ENCODE measurements around the gene PCNX2.

The PCNX2 gene

DNA sequence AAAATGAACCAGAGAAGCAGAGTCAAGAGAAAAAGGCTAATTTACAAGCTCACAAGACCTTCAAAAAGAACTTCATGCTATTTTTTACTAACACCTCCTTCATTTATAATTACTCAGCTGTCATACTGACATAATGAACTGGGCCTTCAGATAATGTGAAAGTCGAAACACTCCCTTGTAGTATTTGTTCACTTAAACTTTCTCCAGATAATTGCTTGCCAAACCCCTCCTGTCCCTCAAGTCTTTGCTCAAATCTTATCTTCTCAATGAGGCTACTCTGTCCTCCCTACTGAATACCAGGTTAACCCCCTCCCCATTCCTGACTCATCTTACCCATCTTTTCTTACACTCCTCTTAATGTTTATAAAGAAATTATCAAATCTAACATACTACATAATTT, 20.9 kb upstream of the PCNX2 start:
- DNase-seq: no peak

DNA sequence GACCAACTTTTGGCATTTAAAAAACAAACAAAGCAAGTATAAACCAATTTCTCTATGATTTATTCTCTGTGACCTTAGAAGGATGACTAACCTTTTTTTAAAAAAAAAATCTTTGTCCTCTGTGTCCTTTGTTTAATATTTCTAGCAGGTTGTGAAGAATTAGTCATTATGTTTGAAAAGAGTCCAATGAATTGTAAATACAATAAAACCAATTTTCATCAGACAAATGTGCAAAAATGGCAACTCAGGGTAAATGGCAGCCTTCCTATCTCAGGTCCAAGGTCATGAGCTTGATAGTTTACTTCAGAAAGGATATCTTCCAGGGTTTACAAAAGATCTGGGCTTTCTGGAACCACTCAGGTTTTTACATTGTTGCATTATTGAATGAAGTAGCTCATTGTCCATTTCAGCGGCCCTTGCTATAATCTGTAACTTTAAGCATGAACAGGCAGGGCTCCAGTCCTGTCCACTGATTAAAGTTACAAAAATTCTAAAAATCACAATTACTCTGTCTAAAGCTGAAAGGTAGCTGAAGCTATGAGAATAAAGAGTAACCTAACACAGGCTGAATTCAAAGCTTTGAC, 20.3 kb upstream of the PCNX2 start:
- DNase-seq: no peak

DNA sequence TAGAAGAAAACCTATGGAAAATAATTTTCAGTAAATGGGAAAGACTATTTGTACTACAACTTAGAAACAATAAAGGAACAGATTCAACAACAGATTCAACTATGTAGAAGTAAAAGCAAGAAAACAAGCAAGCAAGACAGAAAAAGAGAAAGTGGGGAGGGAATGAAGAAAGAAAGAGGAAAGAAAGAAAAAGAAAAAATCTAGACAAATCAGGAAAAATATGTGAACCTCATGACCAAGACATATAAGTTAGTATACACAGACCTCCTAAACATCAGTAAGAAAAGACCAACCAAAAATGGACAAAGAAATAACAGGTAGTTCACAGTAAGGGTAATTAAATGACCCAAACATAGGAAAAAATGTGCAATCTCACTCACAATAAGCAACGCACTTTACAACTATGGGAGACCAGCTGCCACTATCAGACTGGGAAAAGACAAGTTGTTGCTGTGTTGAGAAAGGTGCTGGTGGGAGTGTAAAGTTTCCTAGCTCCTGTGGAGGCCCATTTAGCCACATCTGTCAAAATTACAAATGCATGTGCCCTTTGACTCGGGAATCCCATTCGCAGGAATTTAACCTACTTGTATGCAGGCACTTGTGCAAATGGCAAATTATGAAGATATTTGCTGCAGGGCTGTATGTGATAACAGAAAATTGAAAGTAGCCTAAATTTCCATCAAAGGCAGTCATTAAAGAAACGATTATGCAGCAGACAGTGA, 18.1 kb upstream of the PCNX2 start:
- no peak for DNase-seq

DNA sequence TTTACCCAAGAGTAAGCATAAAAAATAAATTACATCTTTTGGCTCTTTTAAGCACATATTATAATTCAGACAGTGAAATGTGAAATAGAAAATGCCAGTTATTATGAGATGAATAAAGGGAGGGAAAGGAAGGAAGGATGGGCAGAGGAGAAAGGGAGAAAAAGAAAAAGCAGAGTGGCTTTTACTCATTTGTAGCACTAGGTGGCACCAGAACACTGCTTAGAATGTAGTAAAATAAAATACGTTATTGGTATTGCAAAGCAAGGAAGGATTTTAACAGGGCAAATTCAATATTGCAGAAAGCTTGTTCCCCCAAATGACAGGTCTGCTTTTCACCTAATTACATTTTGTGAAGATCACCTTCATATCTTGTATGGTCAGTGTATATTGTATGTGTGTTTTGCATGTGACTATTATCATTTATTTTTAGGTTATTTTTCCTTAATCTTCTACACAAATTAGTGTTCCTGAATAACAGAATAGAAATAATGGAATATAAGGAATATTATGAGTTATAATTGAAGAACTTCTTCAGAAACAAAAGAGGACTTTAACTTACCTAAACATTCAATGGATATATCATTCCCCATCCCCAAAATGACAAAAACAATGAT, 9.1 kb upstream of the PCNX2 start:
- DNase-seq: peak; percentile 20

DNA sequence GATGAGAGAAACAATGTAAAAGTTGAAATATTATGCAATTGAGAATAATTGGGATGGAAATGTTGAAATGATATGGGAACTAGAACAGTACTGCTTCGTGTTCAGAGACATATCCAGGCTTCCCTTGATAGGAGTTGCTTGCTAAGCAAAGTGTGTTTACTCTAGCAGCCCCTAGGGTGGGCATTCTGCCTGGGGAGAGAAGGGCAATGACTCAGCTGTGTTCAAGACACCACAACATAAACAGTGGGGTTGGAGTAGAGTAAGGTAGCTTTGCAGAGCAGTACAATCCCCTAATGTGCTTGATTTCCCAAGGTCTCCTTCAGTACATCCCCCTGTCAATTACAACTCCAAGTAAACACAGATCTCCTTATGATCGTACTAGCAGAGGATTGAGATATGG, 4.8 kb upstream of the PCNX2 start:
- DNase-seq: peak; percentile 6

DNA sequence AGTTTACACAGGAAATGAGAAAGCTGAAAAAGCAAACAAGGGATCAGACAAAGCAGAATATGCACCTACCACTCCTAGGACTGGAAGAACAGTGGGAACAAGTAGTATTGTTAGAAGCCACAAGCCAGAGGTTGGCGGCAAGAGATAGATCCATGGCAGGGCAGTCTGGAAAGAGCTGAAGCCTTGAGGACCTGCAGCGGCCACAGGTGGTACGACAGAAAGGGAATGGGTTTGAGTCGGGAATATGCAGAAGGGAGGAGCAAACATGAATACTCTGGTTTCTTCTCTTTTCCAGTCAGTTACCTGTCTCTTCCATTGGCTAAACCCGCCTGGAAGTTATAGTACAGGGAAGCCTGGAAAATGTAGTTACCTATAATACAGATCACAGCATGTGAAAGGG, 3.9 kb upstream of the PCNX2 start:
- DNase-seq: no peak

DNA sequence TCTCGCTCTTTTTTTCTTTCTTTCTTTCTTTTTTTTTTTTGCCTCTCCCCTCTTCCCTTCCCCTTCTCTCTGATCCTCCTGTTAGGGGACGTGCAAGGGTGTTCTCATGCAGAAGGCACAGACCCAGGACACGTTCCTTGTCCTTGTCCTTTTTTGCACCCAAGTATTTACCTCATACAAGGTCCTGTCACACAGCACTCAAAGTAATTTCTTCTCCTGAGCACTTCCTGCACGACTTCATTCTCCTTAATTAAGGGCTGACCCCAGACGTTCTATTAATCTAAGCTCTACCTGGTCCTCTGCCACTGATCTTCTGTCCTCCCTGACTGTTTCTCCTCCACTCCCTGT, 424 bp upstream of the PCNX2 start:
- no peak for DNase-seq

DNA sequence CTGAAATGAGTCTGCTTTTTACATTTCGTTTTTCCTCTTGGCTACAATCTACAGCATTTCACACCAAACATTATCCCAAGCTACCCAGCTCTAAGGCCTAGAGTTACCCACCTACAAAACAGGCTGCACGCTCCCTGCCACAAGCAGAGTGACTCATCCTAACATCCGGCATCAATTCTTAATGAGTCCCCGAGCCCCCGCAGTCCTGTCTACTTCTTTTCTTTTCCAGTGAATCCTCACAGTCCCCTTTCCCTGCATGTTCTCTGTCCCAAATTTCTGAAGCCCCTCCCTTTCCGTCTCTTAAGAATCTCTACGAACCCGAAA, 650 bp downstream of the PCNX2 start:
- peak; percentile 71 for DNase-seq

DNA sequence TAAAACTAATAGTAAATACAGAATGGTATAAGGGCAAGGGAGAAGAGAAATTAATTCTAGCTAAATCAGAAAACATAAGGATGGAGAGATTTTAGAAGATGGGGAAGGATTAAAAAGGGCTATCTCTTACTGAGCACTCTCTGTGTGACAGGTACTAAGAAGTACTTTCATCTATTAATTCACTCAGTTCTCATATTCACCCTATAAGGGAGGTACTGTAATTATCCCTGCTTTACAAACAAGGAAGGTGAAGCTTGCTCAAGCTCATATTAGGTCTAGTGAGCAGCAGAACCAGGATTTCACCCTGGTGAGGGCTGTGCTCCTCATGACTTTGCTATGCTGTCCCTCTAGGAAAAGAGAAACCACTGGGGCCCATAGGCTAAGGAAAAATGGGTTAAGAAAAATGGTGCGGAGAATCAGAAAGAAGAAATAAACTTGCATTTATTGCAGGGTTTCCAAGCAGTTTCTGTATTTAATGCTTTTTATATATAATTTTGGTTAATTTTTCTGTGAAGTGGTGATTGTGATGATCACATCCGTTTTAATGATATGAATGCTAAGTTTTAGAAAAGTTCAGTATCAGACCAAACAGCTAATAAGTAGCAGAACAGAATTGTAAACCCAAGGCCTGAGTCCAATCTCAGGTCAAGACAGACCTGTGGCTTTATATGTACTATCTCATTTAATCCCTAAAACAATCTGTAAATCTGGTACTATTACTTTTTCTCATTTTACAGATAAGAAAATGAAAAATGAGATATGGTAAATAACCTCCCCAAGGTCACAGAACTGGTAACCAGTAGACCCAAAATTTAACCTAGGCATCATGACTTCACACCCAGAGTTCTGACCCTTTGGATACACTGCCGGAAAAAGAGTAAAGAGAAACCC, 1.7 kb downstream of the PCNX2 start:
- peak; percentile 10 for DNase-seq

DNA sequence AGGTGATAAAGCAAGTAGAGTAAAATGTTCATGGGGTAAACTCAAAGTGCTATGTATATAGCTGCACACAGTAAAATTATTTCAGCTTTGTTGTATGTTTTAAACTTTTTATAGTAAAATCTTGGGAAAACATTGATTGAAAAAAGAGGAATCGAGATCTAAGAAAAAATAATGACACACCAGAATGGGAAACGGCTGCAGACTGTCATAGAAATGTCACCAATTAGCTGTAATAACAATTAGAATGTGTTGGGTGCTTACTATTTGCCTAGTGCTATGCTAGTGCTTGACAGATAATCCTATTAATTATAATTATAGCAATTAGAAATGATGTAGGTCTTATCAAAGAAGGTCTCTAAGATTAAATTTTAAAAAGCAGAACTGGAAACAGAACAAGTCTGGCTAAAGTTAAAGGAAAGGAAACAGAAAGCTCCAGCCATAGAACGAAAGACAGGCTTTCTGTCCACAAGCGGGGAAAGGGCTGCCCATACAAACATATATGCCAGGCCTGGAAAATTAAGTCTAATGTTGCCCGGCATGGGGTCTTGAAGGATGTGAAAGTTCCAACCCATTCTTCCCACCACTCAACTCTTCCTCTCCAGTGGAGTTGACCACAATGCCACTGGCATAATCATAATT, 5.0 kb downstream of the PCNX2 start:
- no peak for DNase-seq

DNA sequence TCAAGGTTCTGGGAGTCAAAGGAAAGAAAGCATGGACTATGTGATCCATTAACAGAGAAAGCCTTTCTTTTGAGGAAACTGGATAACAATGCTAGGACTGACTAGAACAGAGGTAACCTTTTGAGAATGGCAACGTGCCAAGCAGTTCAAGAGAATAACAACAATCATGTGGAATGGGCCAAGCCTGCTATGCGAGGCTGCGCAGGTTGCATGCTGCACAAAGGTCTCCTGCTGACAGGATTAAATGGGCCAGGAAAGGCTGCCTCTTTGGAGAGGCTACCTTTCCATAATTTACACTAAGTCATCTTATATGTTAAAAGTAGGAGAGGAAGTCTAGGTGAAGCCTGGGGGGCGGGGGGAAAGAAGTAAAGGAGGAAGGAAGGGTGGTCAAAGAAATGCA, 5.8 kb downstream of the PCNX2 start:
- no peak for DNase-seq

DNA sequence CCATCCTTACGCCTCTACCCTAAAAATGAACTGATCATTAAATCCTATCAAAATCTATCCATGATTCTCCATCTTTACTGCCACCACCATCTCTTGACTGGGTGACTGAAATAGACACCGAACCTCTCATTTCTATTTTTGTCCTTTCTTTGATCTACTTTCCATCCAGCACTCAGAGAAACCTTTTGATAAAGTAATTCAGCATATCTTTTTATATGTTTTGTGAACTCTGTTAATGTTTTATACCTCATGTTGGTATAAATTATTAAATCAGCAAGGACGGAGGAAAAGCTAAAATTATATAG, 13.0 kb downstream of the PCNX2 start:
- DNase-seq: no peak

DNA sequence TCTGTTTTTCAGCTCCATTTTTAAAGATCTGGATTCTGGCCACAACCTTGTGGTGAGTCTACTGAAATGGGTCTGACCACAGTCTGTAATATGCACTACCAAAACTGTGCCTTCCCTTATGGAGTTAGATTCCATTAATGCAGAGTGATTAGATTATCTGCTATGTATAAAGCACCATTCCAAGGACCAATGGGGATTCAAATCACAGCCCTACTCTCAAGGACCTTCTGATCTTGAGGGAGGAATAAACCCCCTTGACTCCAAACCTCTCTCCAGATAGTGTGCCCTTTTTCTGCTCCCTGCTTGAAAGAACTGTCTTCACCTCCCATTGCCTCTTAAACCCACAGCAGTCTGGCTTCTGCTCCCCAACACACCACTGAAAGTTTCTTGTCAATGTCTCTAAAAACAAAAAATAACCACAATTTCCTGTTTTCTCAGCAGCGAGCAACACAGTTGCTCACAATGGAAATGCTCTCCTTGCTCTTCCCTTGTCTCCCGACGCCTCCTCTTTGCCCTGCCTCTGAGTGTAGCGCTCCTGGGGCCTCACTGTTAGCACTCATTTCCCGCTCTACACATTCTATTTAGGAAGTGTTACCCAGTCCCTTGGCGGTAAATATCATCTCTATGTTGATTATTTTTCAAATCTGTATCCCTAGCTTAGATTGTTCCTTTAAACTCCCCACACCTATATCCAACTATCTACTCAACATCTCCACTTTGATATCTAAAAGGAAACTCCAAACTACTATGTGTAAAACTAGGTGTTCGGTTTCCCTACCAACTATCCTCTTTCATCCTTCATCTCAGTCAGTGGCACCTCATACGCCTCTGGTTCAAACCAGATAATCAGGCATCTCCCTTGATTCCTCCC, 13.6 kb downstream of the PCNX2 start:
- peak; percentile 69 for DNase-seq

DNA sequence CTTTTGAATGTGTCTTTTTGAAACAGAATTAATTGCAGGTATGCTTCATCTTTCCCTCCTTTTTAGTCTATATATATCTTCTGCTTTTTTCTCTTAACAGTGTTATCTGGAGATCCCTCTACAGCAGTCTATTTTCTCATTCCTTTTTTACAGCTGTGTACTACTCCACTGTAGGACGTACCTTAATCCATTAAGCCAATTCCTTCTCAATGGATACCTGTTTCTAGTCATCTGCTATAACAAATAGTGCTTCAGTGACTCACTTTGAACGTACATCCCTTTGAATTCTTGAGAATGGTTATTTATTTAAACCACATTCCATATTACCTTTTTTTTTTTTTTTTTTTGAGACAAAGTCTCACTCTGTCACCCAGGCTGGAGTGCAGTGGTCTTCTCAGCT, 15.6 kb downstream of the PCNX2 start:
- DNase-seq: no peak

DNA sequence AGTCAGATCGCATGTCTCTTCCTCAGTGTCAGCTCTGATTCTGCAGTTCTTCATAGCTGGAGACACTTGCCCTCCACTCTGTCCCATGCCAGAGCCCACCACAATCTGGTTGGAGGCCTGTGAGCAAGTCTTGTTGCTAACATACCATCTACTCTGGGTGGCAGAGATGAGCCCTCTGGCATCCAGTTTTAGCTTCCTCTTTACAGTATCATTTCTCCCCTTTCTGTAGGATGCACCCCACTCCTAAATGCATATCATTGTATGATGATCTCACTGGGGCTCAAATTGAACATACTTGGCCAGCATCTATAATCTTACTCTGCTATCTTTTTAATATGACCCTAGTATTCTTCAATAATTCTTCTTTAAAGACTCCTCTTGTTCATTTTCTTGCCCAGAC, 16.9 kb downstream of the PCNX2 start:
- no peak for DNase-seq

DNA sequence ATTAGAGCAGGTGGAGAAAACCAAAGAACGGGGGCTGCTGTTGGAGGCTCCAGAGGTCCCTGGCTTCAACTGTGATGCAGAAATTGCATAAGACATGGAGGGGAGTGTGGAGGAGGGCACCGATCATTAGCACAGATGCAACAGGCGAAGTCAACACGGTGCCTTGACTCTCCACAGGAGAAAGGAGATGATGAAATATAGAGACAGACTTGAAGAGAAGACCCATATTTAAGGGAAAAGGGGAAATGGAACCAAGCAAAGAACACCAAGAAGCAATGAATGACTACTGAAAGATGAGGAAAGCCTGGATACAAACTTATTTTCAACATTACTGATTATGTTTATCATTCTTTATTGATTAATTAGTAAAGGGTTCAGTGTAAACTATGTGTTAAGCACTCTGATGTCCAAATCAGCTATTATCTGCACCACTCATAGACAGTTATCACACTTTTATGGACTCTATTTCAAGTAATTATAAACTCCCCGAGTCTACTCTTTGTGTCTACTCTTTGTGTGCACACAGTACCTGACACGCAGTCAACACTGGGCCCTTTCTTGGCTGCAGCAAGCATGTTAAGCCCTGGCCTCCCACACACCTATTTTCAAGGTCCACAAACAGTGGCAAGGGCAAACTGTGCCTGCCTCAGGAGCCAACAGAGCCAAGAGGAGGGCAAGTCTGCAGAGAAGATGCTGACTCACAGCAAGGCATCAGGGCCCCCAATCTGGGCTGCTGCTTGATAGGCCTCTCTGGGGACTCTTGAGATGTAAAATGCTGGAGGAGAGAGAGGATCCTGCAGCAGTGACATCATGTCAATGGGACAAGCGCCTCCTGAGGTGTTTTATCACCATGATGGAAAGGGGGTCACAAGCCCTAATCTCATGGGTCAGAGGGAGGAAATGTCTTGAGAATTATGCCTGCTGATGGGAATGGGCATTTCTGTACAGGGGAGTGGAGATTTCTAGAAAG, 17.6 kb downstream of the PCNX2 start:
- no peak for DNase-seq

DNA sequence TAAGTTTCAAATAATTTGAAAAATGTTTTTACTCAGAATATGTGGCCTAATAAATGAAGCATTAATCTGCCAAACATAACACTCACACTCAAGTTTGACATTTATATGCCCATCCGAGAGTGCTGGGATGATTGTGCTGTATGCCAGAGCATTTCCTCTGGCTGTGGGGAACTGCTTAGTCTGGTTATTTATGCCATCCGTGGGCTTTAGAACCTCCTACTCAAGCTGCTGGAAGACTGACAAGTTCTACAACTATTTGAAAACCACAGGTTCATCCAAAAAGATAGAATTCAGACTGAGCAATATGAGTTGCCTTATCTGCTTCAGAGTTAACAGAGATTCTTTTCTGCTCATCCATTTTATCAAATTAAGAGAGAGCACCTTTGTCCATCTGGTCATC, 25.9 kb downstream of the PCNX2 start:
- DNase-seq: peak; percentile 45

DNA sequence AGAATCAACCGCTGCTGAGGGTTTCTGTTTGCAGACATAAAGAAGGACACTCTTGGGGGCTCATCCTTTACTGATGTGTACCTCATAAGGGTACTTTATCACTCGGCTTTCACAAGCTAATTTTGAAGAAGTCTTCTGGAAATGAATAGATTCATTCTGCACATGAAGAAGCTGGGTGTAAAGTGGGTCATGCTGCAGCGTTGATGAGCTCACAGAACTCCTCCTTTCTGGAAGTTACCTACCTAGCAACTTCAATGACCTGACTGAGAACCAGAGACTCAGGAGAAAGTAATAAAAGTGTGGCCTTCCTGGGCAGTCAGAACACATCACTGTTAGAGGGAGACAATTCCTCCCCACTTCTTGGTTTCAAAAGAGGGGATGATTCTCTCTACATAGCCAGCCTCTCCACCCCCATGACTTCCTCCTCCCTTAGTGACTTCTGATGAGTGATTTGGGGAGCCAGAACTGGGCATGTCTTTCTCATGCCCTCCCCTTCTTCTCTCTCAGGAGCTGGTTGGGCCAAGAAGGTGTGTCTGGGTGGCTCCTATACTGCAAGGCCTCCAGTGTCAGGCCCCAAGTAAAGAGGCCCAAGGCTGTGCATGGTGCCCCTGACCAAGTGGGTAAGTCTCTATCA, 27.0 kb downstream of the PCNX2 start:
- no peak for DNase-seq

DNA sequence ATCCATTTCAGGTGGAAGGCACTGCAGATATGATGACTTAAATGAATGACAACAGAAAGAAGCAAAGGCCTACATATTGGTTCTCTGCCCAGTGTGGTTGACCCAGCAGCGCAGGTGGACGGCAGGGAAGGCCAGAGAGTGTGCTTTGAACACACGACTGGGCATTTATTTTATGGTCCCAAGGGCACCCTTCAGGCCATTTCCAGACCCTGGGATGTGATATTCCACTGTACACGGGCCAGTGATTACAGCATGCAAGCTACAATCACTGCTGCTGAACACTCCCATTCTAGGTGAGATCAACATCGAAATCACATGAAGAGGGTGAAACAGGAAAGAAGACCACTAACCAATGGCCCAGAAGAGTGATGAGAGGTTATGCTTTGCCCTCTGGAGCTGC, 33.8 kb downstream of the PCNX2 start:
- DNase-seq: no peak

DNA sequence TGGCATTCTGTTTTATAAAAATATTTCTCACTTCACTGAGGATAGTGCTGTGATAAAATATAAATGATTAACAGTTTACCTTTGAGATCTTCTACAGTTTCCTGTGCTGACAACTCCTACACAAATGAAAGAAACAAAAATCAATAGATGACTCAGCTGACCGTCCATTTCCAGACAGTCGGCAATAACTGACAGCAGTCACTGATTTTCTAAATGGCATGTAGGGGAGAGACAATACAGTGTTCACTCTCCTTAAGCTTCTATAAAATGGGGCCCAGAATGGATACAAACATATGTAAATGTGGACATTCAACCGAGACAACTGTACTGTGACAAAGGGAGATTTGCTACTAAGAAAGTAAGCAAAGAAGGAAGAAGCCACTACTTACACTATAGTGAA, 34.3 kb downstream of the PCNX2 start:
- DNase-seq: no peak

DNA sequence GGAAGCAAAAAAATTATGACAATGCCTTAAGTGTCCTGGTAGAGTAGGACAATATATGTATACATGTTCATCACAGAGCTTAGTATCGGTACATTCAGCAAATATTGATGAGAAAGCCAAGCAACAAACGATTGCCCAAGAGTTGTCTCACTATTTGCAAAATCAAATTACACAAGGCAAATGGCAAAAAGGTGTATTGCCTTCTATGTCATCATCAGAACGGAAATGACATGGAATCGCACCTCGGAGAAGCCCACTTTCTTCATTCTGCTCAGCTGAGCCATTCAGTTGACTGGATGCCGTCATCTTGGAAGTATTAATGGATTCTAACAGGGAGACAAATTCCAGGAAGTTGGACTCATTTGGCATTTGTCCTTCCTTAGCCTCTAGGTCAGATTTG, 37.7 kb downstream of the PCNX2 start:
- DNase-seq: no peak
